ENCODE measurements around the gene SH2D6. TPM values are rescaled to one million over a fixed set of nuclear protein-coding genes. Genes with fewer than 3 reads are reported as not detected.

Gene SH2D6
- polyA plus RNA-seq, 1 donor from 2014 or later = not detected

GRCh38 chr2:85468704-85469349, 50.3 kb downstream of the SH2D6 start:
- Histone ChIP-seq H3F3A (ENCODE audit: insufficient read depth, low read length, poor library complexity, severe bottlenecking) (no peaks in the 10 kb centered on the region), H3K27me3 (ENCODE audit: insufficient read depth, low read depth, low read length) (no peaks in the 10 kb centered on the region), H3K4me3 (ENCODE audit: low read length) (no peak overlapping the region), H3K79me2 (replicated peaks; ENCODE audit: insufficient read depth, low read length) (no peaks in the 10 kb centered on the region), H3K9me2 (ENCODE audit: insufficient read depth, low read length) (no peaks in the 10 kb centered on the region), H3K36me3 (ENCODE audit: insufficient read depth, low read length) (no peaks in the 10 kb centered on the region), H3K27ac (ENCODE audit: low read length) (no peak overlapping the region), H3K4me2 (ENCODE audit: low read length) (no peak overlapping the region), H2AFZ (ENCODE audit: low read depth, low read length) (no peak overlapping the region), H4K20me1 (ENCODE audit: insufficient read depth) (no peaks in the 10 kb centered on the region), H3K9me3 (ENCODE audit: low read length) (no peaks in the 10 kb centered on the region), H3K9ac (ENCODE audit: low read length) (no peak overlapping the region)
- TF ChIP-seq RAD21 (conservative IDR thresholded peaks at IDR 0.05) = no peak
- no peak for TF ChIP-seq SMC3 (conservative IDR thresholded peaks at IDR 0.05; ENCODE audit: poor library complexity)
- no peak for TF ChIP-seq MXI1 (conservative IDR thresholded peaks at IDR 0.05; ENCODE audit: poor library complexity, severe bottlenecking)

- H3K4me3 ChIP-seq (ENCODE audit: low read length) = no peak overlapping the region
- H3K9ac ChIP-seq (ENCODE audit: low read length) = no peak overlapping the region
- no peak overlapping the region for H2AFZ ChIP-seq (ENCODE audit: low read depth, low read length)
- H3K9me2 ChIP-seq (ENCODE audit: insufficient read depth, low read length) = no peaks in the 10 kb centered on the region
- no peak for TF ChIP-seq EP300 (conservative IDR thresholded peaks at IDR 0.05; ENCODE audit: poor library complexity, severe bottlenecking)
- no peak for TF ChIP-seq SMC3 (conservative IDR thresholded peaks at IDR 0.05; ENCODE audit: poor library complexity)
- TF ChIP-seq MXI1 (conservative IDR thresholded peaks at IDR 0.05; ENCODE audit: poor library complexity, severe bottlenecking) = no peak
- TF ChIP-seq RAD21 (conservative IDR thresholded peaks at IDR 0.05) = no peak
- TF ChIP-seq TAF1 (IDR thresholded peaks at IDR 0.05; ENCODE audit: low read depth) = no peak
- no peak for TF ChIP-seq POLR2AphosphoS5 (IDR thresholded peaks at IDR 0.05)
- TF ChIP-seq EZH2 (IDR thresholded peaks at IDR 0.05; ENCODE audit: borderline replicate concordance, insufficient read depth, low read length, poor library complexity, severe bottlenecking) = no peak
- no peak for TF ChIP-seq CTCF (IDR thresholded peaks at IDR 0.05; ENCODE audit: poor library complexity, severe bottlenecking)
- no peak for TF ChIP-seq REST (IDR thresholded peaks at IDR 0.05; ENCODE audit: borderline replicate concordance)
- H4K20me1 ChIP-seq (ENCODE audit: insufficient read depth) = no peaks in the 10 kb centered on the region
- no peaks in the 10 kb centered on the region for H3K27me3 ChIP-seq (ENCODE audit: insufficient read depth, low read depth, low read length)
- no peaks in the 10 kb centered on the region for H3F3A ChIP-seq (ENCODE audit: insufficient read depth, low read length, poor library complexity, severe bottlenecking)
- H3K27ac ChIP-seq (ENCODE audit: low read length) = no peak overlapping the region
- H3K79me2 ChIP-seq (replicated peaks; ENCODE audit: insufficient read depth, low read length) = no peaks in the 10 kb centered on the region
- H3K9me3 ChIP-seq (ENCODE audit: low read length) = no peaks in the 10 kb centered on the region
- no peak overlapping the region for H3K4me2 ChIP-seq (ENCODE audit: low read length)
- no peaks in the 10 kb centered on the region for H3K36me3 ChIP-seq (ENCODE audit: insufficient read depth, low read length)
Measured at GRCh38 chr2:85470850-85471800, 52.6 kb downstream of the SH2D6 start.
